GM19463 (cell line): ENCODE data around the gene AOPEP.

Experiments used
- ATAC-seq: cut with Tn5 transposase; IDR thresholded peaks from one replicate; pipeline ENCODE4 v1.9.1; 2021; ENCODE audit warnings: mild to moderate bottlenecking, moderate library complexity; ENCODE audit not compliant: unreplicated experiment

Gene AOPEP

GRCh38 chr9:95053611-95054570 lies 327.4 kb downstream of the AOPEP start:
- no peak for ATAC-seq

GRCh38 chr9:95055334-95055850 lies 328.9 kb downstream of the AOPEP start:
- ATAC-seq, result no peak

- ATAC-seq, result no peak
These were observed 329.5 kb downstream of the AOPEP start for GRCh38 chr9:95055851-95056551.

GRCh38 chr9:95057101-95057500 lies 330.6 kb downstream of the AOPEP start:
- ATAC-seq, result no peak

- no peak for ATAC-seq
These were observed 331.8 kb downstream of the AOPEP start for GRCh38 chr9:95058121-95058785.

GRCh38 chr9:95058795-95059386 lies 332.4 kb downstream of the AOPEP start:
- no peak for ATAC-seq

GRCh38 chr9:95060234-95060633 lies 333.7 kb downstream of the AOPEP start:
- ATAC-seq, result no peak

GRCh38 chr9:95060916-95061315 lies 334.4 kb downstream of the AOPEP start:
- no peak for ATAC-seq

- no peak for ATAC-seq
These were observed 335.6 kb downstream of the AOPEP start for GRCh38 chr9:95061916-95062595.

GRCh38 chr9:95062596-95063065 lies 336.1 kb downstream of the AOPEP start:
- no peak for ATAC-seq

GRCh38 chr9:95063300-95063699 lies 336.8 kb downstream of the AOPEP start:
- no peak for ATAC-seq

- no peak for ATAC-seq
These were observed 338.7 kb downstream of the AOPEP start for GRCh38 chr9:95065224-95065623.

GRCh38 chr9:95067057-95067456 lies 340.6 kb downstream of the AOPEP start:
- ATAC-seq, result no peak

- no peak for ATAC-seq
These were observed 341.4 kb downstream of the AOPEP start for GRCh38 chr9:95067897-95068296.

GRCh38 chr9:95070549-95071021 lies 344.1 kb downstream of the AOPEP start:
- ATAC-seq, result no peak

- ATAC-seq, result no peak
These were observed 345.0 kb downstream of the AOPEP start for GRCh38 chr9:95071450-95071849.

- no peak for ATAC-seq
These were observed 345.4 kb downstream of the AOPEP start for GRCh38 chr9:95071925-95072324.

- ATAC-seq, result no peak
These were observed 346.6 kb downstream of the AOPEP start for GRCh38 chr9:95073042-95073607.

- no peak for ATAC-seq
These were observed 347.4 kb downstream of the AOPEP start for GRCh38 chr9:95073918-95074317.

GRCh38 chr9:95074632-95075031 lies 348.1 kb downstream of the AOPEP start:
- ATAC-seq, result no peak
